ENCODE data around the gene KCNK7.

KCNK7 gene

GRCh38 chr11:65560555-65561418 lies 34.8 kb downstream of the KCNK7 start:
- TF ChIP-seq CTCF (conservative IDR thresholded peaks at IDR 0.05; ENCODE audit: low read depth), result no peak
- DNase-seq (ENCODE audit: low spot score), result no peak
- H3K27ac ChIP-seq, result peak overlapping the region; percentile 86
- CTCF ChIA-PET, result interaction anchor here (0.6 to 2.8 kb wide), 6 partner anchors 9 to 20 kb away, joined by 3 to 17 read pairs (median 6); partner anchors contain the start of genes FAM89B and ZNRD2
- POLR2A ChIA-PET (ENCODE audit: low non-redundant PET), result interaction anchor here (0.6 to 1.5 kb wide), 2 partner anchors 20 to 986 kb away, joined by 3 to 4 read pairs; no protein-coding TSS in a partner anchor

- POLR2A ChIA-PET (ENCODE audit: low non-redundant PET), result interaction anchor here (0.6 to 1.5 kb wide), 2 partner anchors 19 to 987 kb away, joined by 3 to 4 read pairs; no protein-coding TSS in a partner anchor
- peak overlapping the region; percentile 86 for H3K27ac ChIP-seq
- CTCF ChIA-PET, result interaction anchor here (0.6 to 2.8 kb wide), 6 partner anchors 8 to 217 kb away, joined by 3 to 17 read pairs (median 6); partner anchors contain the start of genes FAM89B and ZNRD2
- TF ChIP-seq CTCF (conservative IDR thresholded peaks at IDR 0.05; ENCODE audit: low read depth), result no peak
- peak; percentile 85 for DNase-seq (ENCODE audit: low spot score)
Measured at GRCh38 chr11:65559951-65560537, 35.6 kb downstream of the KCNK7 start.

GRCh38 chr11:65559535-65559934 lies 36.1 kb downstream of the KCNK7 start:
- CTCF ChIA-PET, result interaction anchor here (0.6 to 2.8 kb wide), 7 partner anchors 8 to 217 kb away, joined by 3 to 17 read pairs (median 5); partner anchors contain the start of gene FAM89B
- peak overlapping the region; percentile 86 for H3K27ac ChIP-seq

GRCh38 chr11:65558930-65559509 lies 36.6 kb downstream of the KCNK7 start:
- CTCF ChIA-PET, result interaction anchor here (0.6 to 2.1 kb wide), 6 partner anchors 10 to 244 kb away, joined by 3 to 8 read pairs (median 4); partner anchors contain the start of gene FAM89B
- TF ChIP-seq CTCF (conservative IDR thresholded peaks at IDR 0.05; ENCODE audit: low read depth), result no peak
- H3K27ac ChIP-seq, result peak overlapping the region; percentile 86
- no peak for DNase-seq (ENCODE audit: low spot score)
- POLR2A ChIA-PET (ENCODE audit: low non-redundant PET), result no interaction called here

More at GRCh38 chr11:65559535-65559934, 36.1 kb downstream of the KCNK7 start:
- POLR2A ChIA-PET (ENCODE audit: low non-redundant PET), result no interaction called here
- no peak for TF ChIP-seq CTCF (conservative IDR thresholded peaks at IDR 0.05; ENCODE audit: low read depth)
- DNase-seq (ENCODE audit: low spot score), result no peak

- ChIA-PET POLR2A (ENCODE audit: low non-redundant PET) (no interaction called here), CTCF (interaction anchor here (0.7 to 2.1 kb wide), 3 partner anchors 15 to 243 kb away, joined by 3 to 8 read pairs (median 4); partner anchors contain the start of gene FAM89B)
Measured at GRCh38 chr11:65558002-65558929, 37.3 kb downstream of the KCNK7 start, which contains the start of gene LTBP3. TSS of gene LTBP3 (minus strand) at chr11:65558359. CDS start at chr11:65557959, 400 bp downstream.

More at GRCh38 chr11:65558002-65558929, 37.3 kb downstream of the KCNK7 start, which contains the start of gene LTBP3:
- TF ChIP-seq CTCF (conservative IDR thresholded peaks at IDR 0.05; ENCODE audit: low read depth), result no peak
- peak; percentile 65 for DNase-seq (ENCODE audit: low spot score)
- peak within 1 kb of the TSS; percentile 86 for H3K27ac ChIP-seq
